Measurements from ENCODE around the gene GUK1.
A peak's percentile ranks its signal among the peaks of the same experiment; 100 is the strongest.

The GUK1 gene, protein sequence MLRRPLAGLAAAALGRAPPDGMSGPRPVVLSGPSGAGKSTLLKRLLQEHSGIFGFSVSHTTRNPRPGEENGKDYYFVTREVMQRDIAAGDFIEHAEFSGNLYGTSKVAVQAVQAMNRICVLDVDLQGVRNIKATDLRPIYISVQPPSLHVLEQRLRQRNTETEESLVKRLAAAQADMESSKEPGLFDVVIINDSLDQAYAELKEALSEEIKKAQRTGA

DNA sequence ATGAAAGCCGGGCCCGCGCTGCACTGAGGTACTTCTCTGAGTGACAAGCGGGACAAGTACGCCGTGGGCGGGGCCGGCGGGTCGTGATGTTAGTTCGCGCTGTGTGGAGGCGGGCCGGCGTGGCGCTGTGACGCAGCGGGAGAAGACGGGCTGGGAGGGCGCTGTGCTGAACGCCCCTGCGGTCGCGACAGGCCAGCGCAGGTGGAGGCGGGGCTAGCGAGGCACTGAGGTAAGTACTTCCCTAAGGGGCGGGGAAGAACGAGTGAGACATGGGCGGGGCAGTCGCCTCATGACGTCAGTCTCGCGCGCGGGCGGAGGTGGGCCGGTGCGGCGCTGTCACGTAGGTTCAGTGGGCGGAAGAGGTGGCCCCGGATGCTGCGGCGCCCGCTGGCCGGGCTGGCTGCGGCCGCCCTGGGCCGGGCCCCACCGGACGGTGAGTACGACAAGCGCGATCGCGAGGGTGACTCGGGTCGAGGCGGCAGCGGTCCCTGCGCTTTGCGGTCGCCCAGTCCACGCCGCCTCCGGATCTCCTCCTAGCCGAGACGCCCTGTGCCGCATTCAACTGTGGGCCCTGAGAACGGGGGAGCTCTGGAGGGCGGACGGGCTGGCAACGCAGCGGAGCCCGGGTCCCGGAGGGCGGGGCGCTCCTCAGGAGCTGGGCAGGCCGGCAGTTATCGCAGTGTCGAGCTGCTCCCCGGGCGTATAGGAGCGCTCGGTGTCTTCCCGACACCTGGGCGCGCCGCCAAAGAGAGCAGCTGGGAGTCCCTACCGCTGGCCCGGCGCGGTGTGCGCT, at the start of gene GUK1:
Gene GUK1 (plus strand): TSS at position 349 of the 793 bp plus-strand sequence. CDS start 24 bp downstream, at position 373.
- DNase-seq (ENCODE audit: low spot score) = peak; percentile 96

DNA sequence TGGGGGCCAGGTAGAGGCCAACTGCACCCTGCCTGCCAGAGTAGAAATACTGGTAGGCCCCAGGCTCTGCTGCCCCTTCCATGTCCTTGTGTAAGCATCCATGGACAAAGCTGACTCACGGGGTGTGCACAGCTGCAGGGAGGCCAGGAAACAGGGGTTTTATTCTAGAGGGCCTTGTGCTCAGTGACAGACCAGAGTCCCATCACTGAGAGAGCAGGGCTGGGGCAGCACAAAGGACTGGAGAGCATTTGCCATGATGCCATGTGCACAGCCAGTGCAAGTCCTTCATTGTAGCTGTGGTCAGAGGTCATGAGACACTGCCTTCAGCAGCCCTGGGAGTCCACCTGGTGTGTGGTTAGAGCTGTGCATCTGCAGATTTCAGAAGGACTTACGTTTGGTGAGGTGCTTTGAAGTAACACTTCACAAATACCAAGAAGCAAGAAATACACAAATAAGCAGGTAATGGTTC, 49.4 kb upstream of the GUK1 start:
- DNase-seq (ENCODE audit: low spot score) = no peak

DNA sequence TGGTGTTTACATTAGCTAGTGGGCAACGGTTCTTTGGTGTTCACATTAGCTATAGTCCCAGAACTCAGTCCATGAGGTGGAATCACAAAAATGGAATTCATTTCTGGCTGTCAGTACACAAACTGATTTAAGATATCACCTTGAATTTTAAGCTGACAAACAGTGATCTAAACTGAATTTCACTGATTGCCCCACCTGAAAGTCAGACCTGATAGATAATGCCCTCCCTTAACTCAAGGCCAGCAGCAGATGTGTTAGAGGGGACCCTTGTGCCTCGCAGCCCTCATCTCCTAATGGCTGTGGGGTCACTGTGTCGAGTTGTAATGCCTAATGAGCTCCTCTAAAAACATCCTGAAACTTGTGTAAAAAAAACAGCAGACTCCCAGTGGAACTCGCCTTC, 49.0 kb upstream of the GUK1 start:
- DNase-seq (ENCODE audit: low spot score) = no peak

DNA sequence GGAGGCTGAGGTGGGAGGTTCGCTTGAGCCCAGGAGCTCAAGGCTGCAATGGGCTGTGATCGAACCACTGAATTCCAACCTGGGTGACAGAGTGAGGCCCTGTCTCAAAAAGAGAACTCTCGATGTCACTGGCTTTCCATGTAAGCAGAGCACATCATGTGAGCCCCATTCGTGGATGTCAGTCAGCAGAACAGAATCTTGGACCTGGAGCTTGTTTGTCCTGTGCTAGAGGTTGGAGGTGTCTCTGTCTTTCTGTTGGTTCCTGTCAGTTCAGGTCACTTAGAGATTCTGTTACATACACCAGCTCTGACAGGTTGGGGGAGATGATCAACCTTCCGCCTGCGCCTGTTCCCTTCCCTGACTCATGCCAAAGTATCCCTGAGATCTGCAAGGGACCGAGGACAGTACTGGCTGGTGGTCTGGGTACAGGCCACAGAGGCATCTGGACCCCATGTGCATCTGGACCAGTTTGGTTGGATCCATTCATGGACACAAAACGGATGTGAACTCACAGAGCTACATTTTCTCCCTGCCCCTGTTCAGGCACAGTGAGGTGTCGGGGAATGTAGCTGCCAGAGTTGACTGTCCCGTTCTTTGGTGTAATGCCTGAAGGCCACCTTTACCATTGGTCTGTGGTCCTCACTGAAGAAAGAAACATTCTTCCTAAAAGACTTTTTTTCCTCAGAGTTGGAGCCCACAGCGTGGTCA, 47.6 kb upstream of the GUK1 start:
- DNase-seq (ENCODE audit: low spot score) = no peak

DNA sequence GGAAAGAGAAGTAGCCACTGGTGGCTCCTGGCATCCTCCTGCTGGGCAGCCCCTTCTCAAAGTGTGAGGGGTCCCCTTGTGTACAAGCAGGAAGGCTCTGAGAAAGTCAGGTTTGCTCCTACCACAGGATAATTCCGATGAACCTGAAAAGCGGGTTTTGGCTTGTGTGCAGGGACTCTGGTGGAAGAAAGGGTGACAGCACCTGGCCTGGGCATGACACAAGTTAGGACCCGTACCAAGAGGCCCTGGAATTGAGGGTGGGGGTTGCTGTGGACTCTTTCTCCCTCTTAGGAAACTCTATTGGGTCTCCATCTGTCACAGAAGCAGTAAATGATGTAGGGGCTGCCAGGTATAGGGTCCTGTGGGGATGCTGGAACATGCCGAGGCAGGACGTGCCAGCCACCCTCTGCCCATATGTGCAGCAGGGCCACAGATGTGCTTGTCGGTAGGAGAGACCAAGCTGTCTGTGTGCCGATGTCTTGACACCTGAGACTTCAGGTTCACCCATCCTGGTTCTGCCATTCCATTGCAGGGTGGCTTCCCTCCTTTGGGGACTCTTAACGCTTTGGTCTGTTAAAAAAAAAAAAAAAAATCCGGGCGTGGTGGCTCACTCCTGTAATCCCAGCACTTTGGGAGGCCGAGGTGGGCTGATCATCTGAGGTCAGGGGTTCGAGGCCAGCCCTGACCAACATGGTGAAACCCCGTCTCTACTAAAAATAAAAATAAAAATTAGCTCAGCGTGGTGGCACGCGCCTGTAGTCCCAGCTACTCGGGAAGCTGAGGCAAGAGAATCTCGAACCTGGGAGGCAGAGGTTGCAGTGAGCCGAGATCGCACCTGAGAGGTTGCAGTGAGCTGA, 46.8 kb upstream of the GUK1 start:
- no peak for DNase-seq (ENCODE audit: low spot score)

DNA sequence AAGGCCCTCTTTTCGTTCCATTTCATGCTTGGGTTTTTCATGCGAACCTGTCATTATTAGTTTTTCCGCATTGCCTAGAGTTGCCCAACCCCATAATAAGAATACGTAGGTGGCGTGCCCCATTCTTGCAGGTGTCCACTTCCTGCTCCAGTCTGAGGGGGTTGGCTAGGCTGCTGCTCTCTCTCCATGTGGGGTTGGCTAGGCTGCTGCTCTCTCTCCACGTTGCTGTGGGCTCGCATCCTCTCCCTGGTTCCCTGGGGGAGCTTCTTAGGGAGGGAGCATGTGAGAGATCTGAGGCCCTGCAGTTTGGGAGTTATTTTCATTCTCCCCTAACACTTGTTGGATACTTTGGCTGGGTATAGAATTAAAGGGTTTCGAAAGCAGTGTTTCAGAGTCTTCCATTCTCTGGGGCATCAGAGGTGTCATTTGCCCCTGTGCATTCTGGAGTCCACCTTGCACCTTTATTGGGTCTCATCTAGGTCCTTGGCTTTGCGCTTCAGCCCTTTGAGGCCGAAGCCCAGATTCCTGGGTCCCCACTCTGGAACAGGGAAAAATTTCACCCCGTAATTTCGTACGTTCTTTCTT, 45.6 kb upstream of the GUK1 start:
- DNase-seq (ENCODE audit: low spot score) = no peak

DNA sequence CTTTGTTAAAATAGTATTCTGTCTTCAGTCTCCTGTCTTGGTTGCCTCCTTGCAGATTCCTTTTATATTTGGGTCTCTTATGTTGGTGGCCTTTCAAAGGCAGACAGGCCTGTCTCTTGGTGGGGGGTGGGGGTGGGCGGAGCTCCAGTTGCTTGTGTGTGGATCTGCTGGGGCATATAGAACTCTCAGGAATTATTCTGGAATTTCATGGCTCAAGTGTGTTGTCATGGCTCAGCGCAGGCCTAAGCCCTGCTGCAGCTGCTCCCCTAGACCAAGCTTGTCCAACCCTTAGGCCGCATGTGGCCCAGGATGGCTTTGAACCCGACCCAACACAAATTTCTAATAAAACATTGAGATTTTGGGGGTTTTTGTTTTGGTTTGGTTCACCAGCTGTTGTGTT, 44.9 kb upstream of the GUK1 start:
- no peak for DNase-seq (ENCODE audit: low spot score)

DNA sequence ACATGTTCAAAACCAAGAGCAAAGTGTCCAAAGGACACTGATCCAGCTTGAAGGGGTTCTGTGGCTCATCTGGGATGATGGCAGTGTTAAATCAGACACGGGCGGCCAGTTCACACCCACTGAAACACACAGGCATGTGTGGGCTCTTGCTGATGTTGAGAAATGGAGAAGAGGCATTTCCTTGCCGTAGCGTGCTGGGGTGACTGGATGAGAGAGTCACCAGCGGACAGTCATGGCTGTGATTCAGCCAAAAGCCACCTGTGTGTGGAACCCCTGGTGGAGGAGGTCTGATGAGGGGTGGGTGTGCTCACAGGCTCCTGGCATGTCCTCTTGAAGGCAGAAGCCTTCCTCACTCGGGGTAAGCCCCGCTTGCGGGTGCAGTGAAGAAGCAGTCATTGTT, 44.1 kb upstream of the GUK1 start:
- DNase-seq (ENCODE audit: low spot score) = no peak

DNA sequence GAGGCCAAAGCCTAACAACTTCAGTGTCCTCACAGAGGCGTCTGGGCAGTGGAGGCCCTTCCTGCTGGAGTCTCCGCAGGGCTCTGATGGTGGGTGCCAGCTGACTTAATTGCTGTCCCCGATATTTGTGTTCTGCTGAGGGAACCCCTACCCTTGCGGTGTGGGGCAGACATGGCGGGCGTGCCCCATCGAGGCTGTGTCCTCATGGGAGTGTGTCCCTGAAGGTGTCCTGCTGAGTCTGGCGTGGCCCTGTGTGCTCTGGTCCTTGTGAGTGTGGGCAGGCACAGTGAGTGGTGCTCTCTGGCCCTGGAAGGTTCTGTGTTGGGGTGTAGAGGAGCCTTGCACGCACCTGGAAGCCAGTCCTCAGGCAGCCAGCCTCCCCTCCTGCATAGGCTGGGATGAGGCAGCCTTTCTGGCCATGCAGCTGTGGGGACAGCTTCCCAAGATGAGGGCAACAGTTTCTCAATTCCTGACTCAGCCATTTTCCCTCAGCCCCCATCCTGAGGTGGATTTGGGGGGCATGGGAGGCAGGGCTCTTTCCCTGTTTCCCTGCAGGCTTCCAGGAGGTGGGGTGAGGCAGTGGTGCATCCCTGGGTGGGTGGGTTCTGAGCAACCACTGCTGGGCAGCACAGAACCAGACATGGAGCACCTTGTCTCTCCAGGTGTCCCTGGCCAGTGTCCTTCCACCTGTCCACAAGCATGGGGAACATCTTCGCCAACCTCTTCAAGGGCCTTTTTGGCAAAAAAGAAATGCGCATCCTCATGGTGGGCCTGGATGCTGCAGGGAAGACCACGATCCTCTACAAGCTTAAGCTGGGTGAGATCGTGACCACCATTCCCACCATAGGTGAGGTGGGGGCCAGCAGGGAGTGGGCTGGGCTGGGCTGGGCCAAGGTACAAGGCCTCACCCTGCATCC, 43.4 kb upstream of the GUK1 start:
- DNase-seq (ENCODE audit: low spot score) = no peak

DNA sequence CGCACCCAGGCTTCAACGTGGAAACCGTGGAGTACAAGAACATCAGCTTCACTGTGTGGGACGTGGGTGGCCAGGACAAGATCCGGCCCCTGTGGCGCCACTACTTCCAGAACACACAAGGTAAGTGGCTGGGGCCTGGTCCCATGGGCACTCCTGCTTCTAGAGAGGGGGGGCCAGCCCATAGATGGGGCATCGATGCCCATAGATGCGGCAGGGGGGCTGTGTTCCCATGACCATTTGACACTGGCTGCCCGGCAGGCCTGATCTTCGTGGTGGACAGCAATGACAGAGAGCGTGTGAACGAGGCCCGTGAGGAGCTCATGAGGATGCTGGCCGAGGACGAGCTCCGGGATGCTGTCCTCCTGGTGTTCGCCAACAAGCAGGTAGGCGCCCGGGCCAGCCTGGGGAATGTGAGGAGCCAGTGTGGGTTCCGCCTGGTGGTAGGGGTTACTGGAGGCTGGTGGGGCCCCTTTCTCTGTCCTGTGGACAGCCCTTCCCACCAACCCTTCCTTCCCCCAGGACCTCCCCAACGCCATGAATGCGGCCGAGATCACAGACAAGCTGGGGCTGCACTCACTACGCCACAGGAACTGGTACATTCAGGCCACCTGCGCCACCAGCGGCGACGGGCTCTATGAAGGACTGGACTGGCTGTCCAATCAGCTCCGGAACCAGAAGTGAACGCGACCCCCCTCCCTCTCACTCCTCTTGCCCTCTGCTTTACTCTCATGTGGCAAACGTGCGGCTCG, 42.6 kb upstream of the GUK1 start:
- no peak for DNase-seq (ENCODE audit: low spot score)

DNA sequence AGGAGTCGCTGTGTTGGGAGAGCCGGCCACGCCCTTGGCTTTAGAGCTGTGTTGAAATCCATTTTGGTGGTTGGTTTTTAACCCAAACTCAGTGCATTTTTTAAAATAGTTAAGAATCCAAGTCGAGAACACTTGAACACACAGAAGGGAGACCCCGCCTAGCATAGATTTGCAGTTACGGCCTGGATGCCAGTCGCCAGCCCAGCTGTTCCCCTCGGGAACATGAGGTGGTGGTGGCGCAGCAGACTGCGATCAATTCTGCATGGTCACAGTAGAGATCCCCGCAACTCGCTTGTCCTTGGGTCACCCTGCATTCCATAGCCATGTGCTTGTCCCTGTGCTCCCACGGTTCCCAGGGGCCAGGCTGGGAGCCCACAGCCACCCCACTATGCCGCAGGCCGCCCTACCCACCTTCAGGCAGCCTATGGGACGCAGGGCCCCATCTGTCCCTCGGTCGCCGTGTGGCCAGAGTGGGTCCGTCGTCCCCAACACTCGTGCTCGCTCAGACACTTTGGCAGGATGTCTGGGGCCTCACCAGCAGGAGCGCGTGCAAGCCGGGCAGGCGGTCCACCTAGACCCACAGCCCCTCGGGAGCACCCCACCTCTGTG, 41.7 kb upstream of the GUK1 start:
- no peak for DNase-seq (ENCODE audit: low spot score)

DNA sequence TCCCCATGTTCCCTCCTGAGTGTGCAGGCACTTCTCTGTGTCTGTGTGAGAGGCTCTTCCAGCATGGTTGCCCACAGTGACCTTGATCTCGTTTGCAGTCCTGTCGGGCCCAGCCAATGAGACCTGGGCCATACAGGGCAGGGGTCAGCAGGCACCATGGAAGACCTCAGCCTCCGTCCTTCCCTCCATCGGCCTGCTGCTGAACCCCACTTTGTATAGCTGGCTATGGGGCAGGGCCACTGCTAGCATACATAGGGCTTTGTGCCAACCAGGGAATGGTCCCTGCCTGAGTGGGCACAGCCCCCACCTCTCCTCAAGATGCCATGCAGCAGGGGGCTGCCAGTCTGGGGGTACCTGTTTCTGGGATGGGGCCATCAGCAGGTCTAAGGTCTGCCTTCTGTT, 40.7 kb upstream of the GUK1 start:
- DNase-seq (ENCODE audit: low spot score) = no peak

DNA sequence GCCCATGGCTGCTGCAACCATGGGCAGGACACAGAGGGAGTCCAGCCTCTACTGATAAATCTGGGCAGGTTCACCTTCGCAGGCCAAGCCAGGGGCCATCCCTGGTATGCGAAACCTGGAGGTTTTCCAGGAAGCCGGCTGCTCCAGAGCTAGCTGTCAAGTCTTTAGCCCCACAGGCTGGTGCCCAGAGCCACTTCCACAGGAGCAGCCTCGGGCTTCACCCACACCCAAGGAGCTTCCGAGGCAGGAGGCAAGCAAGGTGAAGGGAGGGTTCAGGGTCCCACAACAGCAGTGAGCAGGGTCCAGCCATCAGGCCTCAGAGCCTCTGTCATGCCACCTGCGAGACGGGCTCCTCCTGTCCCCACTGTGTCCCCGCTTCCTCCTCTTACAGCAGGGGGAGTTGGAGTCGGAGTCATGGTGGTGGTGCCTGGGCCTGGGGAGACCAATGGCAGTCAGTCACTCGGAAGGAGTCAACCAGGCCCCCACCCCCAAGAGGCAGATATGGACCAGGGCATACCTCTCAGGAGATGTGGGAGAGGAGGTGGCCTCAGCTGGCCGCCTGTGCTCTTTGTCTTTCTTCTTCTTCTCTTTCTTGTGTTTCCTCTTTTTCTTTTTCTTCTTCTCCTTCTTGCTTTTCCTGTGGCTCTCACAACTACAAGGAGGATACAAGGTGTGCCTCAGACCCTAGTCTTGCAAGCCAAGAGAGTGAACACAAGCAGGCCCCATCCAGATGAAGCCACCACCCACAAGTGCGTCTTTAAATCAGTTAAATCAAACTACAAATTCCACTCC, 39.1 kb upstream of the GUK1 start:
- DNase-seq (ENCODE audit: low spot score) = peak; percentile 13

DNA sequence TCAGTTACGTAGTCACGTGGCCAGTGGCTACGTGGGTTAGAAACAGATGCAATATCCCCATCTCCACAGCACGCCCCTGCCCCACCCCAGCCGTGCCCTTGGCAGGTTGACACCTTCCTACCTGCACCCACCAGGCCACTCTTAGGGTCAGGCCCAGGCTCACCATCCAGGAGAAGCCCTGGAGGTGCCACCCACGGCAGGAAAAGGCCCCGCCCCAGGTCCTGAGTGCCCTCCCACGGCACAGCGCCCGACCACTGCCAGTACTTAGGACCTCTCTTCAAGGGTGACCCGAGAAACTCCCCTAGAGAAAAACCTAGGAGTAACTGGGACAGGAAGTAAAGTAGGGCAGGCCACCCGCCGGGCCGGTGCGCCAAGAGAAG, 38.5 kb upstream of the GUK1 start:
- DNase-seq (ENCODE audit: low spot score) = peak; percentile 25

DNA sequence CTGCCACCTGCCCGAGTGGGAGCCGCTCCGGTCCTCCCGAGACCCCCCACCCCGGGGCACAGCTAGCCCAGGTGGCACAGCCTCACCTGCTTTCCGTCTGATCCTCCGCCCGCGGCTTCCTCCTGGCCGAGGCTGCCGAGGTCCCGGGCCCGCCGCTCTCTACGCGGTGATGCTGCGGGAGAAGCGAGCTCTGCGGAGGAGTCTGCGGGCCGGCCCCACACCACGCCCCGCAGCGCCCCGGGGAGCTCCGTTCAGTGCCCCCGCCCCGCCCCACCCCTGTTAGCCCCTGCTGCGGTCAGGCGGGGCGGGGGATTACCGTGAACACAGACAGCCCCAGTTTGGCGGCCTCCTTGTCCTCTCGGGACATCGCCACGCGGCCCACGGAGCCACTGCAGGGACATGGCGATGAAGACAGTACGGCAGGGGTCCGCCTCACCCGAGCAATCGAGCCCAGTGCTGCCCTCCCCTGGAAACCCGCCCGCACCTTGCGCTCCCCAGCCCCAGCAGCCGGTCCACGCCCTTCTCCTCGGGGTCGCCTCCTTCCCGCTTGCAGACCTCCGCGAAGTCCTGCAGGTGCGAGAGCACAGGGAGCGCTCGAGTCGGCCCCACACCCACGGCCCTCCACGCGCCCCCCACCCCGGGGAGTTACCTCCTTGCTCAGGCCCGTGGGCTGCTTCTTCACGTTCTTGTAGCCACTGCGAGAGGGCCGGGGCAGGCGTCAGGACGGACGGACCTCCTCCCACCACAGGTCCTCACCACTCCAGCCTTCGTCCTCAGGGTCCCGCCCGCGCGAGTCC, 37.9 kb upstream of the GUK1 start:
- DNase-seq (ENCODE audit: low spot score) = peak; percentile 65

DNA sequence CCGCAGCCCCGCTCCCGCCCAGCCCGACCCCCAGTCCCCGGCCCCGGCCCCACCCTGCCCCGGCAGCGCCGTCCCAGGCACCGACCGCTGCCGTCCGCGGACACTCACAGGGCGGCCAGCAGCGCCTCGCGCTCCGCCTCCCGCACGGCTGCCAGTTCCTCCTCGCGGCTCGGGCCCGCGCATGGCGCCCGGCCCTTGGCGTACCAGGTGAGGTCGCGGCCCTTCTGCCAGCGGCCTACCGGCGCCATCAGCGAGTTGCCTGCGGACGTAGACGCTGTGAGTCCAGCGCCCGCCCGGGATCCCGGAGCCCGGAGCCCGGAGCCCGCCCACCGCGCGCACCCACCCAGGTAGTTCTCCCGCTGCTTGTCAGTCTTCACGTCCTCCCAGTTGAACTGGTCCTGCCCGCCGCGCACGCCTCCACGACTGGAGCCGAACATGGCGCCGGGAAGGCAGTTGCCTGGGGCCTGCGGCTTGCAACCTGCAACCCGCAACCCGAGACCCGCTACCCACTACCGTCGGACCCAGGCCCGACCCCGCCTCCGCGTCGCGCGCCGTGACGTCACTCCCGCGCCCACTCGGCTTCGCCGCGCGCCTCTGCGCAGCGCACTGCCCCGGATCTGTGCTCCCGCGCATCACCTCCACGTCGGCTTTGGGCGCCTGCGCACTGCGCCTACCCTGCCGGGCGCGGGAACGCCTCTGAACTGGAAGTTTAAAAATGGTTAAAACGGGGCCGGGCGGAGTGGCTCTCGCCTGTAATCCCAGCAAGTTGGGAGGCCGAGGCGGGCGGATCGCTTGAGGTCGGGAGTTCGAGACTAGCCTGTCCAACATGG, 37.1 kb upstream of the GUK1 start, which contains the start of gene C1orf35:
Gene C1orf35 (minus strand): TSS at position 535 of the 830 bp plus-strand sequence. CDS start 98 bp downstream, at position 437.
- peak; percentile 98 for DNase-seq (ENCODE audit: low spot score)
